GM23248 (cell line): Measurements from ENCODE around the gene SLC18A3.

Experiments
- EZH2 ChIP-seq: fragments of 200-600 bp; sonication (generic); IDR thresholded peaks from 2 replicates; pipeline ENCODE4 v1.6.1; 2018; ENCODE audit warnings: antibody characterized with exemption, mild to moderate bottlenecking; ENCODE audit not compliant: insufficient read depth, poor library complexity, severe bottlenecking
- EZH2phosphoT487 ChIP-seq: fragments of 200-600 bp; sonication (generic); IDR thresholded peaks from 2 replicates; pipeline ENCODE4 v1.6.1; 2018; ENCODE audit warnings: antibody characterized with exemption, moderate library complexity, mild to moderate bottlenecking, low read depth; ENCODE audit not compliant: insufficient read depth

DNA sequence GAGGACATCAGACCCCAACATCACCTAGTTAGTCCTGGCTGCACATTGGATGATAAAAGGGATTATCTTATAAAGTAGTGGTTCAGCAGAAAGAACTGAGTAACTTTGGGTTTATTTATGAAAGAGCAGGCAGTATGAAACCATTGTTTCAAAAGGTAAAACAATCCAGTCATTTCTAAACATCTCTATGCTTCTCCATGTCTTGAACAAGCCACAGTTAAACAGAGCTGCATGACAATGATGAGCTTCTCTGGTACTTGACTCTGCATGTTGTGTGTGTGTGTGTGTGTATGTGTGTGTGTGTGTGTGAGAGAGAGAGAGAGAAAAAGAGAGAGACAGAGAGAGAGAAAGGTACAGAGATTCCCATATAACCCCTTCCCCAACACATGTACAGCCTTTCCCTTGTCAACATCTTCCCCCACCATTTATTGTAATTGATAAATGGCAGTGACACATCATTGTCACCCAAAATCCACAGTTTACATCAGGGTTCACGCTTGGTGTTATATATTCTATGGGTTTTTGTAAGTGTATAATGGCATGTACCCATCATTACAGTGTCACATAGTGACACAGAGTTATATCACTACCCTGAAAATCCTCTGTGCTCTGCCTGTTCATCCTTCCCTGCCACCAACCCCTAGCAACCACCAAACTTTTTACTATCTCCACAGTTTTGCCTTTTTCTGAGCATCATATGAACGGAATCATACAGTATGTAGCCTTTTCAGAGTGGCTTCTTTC lies 32.8 kb upstream of the SLC18A3 start:
- TF ChIP-seq EZH2 = no peak
- no peak for TF ChIP-seq EZH2phosphoT487
